ENCODE results near the gene COX7A1. TPM values are rescaled to one million over a fixed set of nuclear protein-coding genes. Genes with fewer than 3 reads are reported as not detected.

The COX7A1 gene
- total RNA-seq, 1 donor from 2014 or later, result 33.1 TPM

- Histone ChIP-seq H3K36me3 (no peaks in the 10 kb centered on the region), H3K27me3 (no peaks in the 10 kb centered on the region), H3K27ac (no peak overlapping the region), H3K4me1 (peaks cover 3% of the 10 kb centered on the region), H3K9me3 (no peaks in the 10 kb centered on the region), H3K4me3 (no peak overlapping the region)
- no peak for DNase-seq (ENCODE audit: extremely low spot score in 2 of 2)
- intact Hi-C loops (cut with DNase I), result no loop called here
- no peak for TF ChIP-seq POLR2A (IDR thresholded peaks at IDR 0.05)
- TF ChIP-seq POLR2AphosphoS5 (IDR thresholded peaks at IDR 0.05; ENCODE audit: insufficient read depth in 1 of 2, low read depth in 1 of 2), result no peak
- no peak for TF ChIP-seq CTCF (IDR thresholded peaks at IDR 0.05)
These were observed 8.8 kb upstream of the COX7A1 start for GRCh38 chr19:36160821-36161596.

- H3K27ac ChIP-seq, result peak overlapping the region; percentile 96
- H3K9me3 ChIP-seq, result no peaks in the 10 kb centered on the region
- peaks cover 0 to 26% of the 10 kb centered on the region in 2 donors for H3K36me3 ChIP-seq
- H3K4me3 ChIP-seq, result peak overlapping the region; percentile 63 to 72
- no peaks in the 10 kb centered on the region for H3K27me3 ChIP-seq
- no peak for DNase-seq (ENCODE audit: extremely low spot score in 2 of 2)
- peaks cover 32% of the 10 kb centered on the region for H3K4me1 ChIP-seq
- TF ChIP-seq POLR2A (IDR thresholded peaks at IDR 0.05) (no peak), POLR2AphosphoS5 (IDR thresholded peaks at IDR 0.05; ENCODE audit: insufficient read depth in 1 of 2, low read depth in 1 of 2) (no peak), CTCF (IDR thresholded peaks at IDR 0.05) (no peak)
- intact Hi-C loops (cut with DNase I), result no loop called here
These were observed 879 bp upstream of the COX7A1 start for GRCh38 chr19:36153126-36153525.

DNA sequence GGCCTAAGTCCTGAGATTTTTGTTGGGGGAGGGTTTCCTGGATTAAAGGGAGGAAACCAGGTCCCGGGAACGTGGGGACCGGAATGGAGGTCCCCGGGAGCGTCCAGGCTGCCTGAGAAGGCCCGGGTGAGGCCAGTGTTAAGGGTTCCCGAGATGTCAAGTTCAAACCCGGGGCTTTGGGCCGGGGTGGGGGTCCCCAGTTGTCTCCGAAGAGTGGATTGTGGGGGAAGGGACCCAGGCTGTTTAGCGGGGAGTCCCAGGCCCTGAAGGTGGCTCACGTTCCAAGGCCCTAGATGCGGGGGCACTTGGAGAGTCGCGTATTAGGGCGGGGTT lies 262 bp downstream of the COX7A1 start:
- intact Hi-C loops (cut with DNase I), result no loop called here
- Histone ChIP-seq H3K36me3 (peaks cover 0 to 36% of the 10 kb centered on the region in 2 donors), H3K9me3 (no peaks in the 10 kb centered on the region), H3K4me1 (peaks cover 28% of the 10 kb centered on the region), H3K4me3 (peak overlapping the region; percentile 63 to 72), H3K27me3 (no peaks in the 10 kb centered on the region), H3K27ac (peak overlapping the region; percentile 96)
- no peak for TF ChIP-seq CTCF (IDR thresholded peaks at IDR 0.05)
- TF ChIP-seq POLR2AphosphoS5 (IDR thresholded peaks at IDR 0.05; ENCODE audit: insufficient read depth in 1 of 2, low read depth in 1 of 2), result no peak
- no peak for TF ChIP-seq POLR2A (IDR thresholded peaks at IDR 0.05)
- DNase-seq (ENCODE audit: extremely low spot score in 2 of 2), result no peak

GRCh38 chr19:36151144-36152018 lies 866 bp downstream of the COX7A1 start:
- Histone ChIP-seq H3K9me3 (no peaks in the 10 kb centered on the region), H3K27me3 (no peaks in the 10 kb centered on the region), H3K36me3 (peaks cover 0 to 42% of the 10 kb centered on the region in 2 donors), H3K4me1 (peaks cover 28% of the 10 kb centered on the region), H3K27ac (peak overlapping the region; percentile 96), H3K4me3 (peak overlapping the region; percentile 63 to 72)
- TF ChIP-seq CTCF (IDR thresholded peaks at IDR 0.05) (no peak), POLR2AphosphoS5 (IDR thresholded peaks at IDR 0.05; ENCODE audit: insufficient read depth in 1 of 2, low read depth in 1 of 2) (peak in 1 of 2 donors; percentile 71), POLR2A (IDR thresholded peaks at IDR 0.05) (peak in 1 of 2 donors; percentile 13)
- DNase-seq (ENCODE audit: extremely low spot score in 2 of 2), result no peak
- intact Hi-C loops (cut with DNase I), result no loop called here

Measured in vagina (tissue), 2 donors.